ENCODE data around the gene FNDC5. TPM values are rescaled to one million over a fixed set of nuclear protein-coding genes. Genes with fewer than 3 reads are reported as not detected.
A peak's percentile ranks its signal among the peaks of the same experiment; 100 is the strongest.

The FNDC5 gene
- total RNA-seq, 4 donors from 2014 or later, result 5.5 to 17.0 (median 9.8) TPM

GRCh38 chr1:32888677-32889420, 18.1 kb upstream of the FNDC5 start:
- H3K4me3 ChIP-seq, result no peak overlapping the region
- WGBS, result 95% methylated on average over 22 of the region's 24 CpGs
- no peak for DNase-seq (ENCODE audit: extremely low spot score)
- H3K9me3 ChIP-seq, result no peaks in the 10 kb centered on the region
- peaks cover 8 to 96% (median 37%) of the 10 kb centered on the region in 4 donors for H3K27me3 ChIP-seq
- TF ChIP-seq EP300 (IDR thresholded peaks at IDR 0.05) (no peak), POLR2AphosphoS5 (IDR thresholded peaks at IDR 0.05) (no peak), CTCF (IDR thresholded peaks at IDR 0.05) (no peak), POLR2A (IDR thresholded peaks at IDR 0.05; ENCODE audit: low read depth) (no peak)
- no peak overlapping the region for H3K27ac ChIP-seq (replicated peaks in 1 of 4)
- intact Hi-C loops (cut with DNase I), result no loop called here
- peaks cover 16 to 30% (median 25%) of the 10 kb centered on the region in 4 donors for H3K4me1 ChIP-seq
- no peaks in the 10 kb centered on the region for H3K36me3 ChIP-seq

GRCh38 chr1:32888134-32888533, 17.4 kb upstream of the FNDC5 start:
- peaks cover 9 to 23% (median 18%) of the 10 kb centered on the region in 4 donors for H3K4me1 ChIP-seq
- H3K27me3 ChIP-seq, result peaks cover 8 to 93% (median 31%) of the 10 kb centered on the region in 4 donors
- 84% methylated on average over 3 of the region's 3 CpGs for WGBS
- H3K36me3 ChIP-seq, result no peaks in the 10 kb centered on the region
- no peak overlapping the region for H3K4me3 ChIP-seq
- H3K9me3 ChIP-seq, result no peaks in the 10 kb centered on the region
- no peak for DNase-seq (ENCODE audit: extremely low spot score)
- TF ChIP-seq POLR2A (IDR thresholded peaks at IDR 0.05; ENCODE audit: low read depth) (no peak), CTCF (IDR thresholded peaks at IDR 0.05) (no peak), EP300 (IDR thresholded peaks at IDR 0.05) (no peak)
- no peak overlapping the region for H3K27ac ChIP-seq (replicated peaks in 1 of 4)
- intact Hi-C loops (cut with DNase I), result no loop called here

- DNase-seq (ENCODE audit: extremely low spot score), result no peak
- 80% methylated on average over 12 of the region's 12 CpGs for WGBS
- no peak overlapping the region for H3K4me3 ChIP-seq
- TF ChIP-seq POLR2A (IDR thresholded peaks at IDR 0.05; ENCODE audit: low read depth) (no peak), POLR2AphosphoS5 (IDR thresholded peaks at IDR 0.05) (no peak), EP300 (IDR thresholded peaks at IDR 0.05) (no peak), CTCF (IDR thresholded peaks at IDR 0.05) (no peak)
- no peaks in the 10 kb centered on the region for H3K9me3 ChIP-seq
- H3K36me3 ChIP-seq, result no peaks in the 10 kb centered on the region
- H3K27ac ChIP-seq (replicated peaks in 1 of 4), result no peak overlapping the region
- H3K4me1 ChIP-seq, result peaks cover 4 to 18% (median 13%) of the 10 kb centered on the region in 4 donors
- peaks cover 8 to 88% (median 28%) of the 10 kb centered on the region in 4 donors for H3K27me3 ChIP-seq
- intact Hi-C loops (cut with DNase I), result no loop called here
Measured at GRCh38 chr1:32887623-32888022, 16.9 kb upstream of the FNDC5 start.

- no peak for DNase-seq (ENCODE audit: extremely low spot score)
- H3K4me3 ChIP-seq, result peak overlapping the region in 3 of 4 donors; percentile 26 to 42 (median 27)
- no peak for TF ChIP-seq POLR2A (IDR thresholded peaks at IDR 0.05; ENCODE audit: low read depth)
- no peak for TF ChIP-seq POLR2AphosphoS5 (IDR thresholded peaks at IDR 0.05)
- TF ChIP-seq CTCF (IDR thresholded peaks at IDR 0.05), result no peak
- no peak for TF ChIP-seq EP300 (IDR thresholded peaks at IDR 0.05)
- no peak overlapping the region for H3K27ac ChIP-seq (replicated peaks in 1 of 4)
- H3K4me1 ChIP-seq, result peaks cover 8 to 22% (median 17%) of the 10 kb centered on the region in 4 donors
- H3K9me3 ChIP-seq, result no peaks in the 10 kb centered on the region
- no peaks in the 10 kb centered on the region for H3K36me3 ChIP-seq
- 46% methylated on average over 19 of the region's 19 CpGs for WGBS
- intact Hi-C loops (cut with DNase I), result no loop called here
- peaks cover 8 to 81% (median 28%) of the 10 kb centered on the region in 4 donors for H3K27me3 ChIP-seq
Measured at GRCh38 chr1:32886828-32887414, 16.2 kb upstream of the FNDC5 start.

Data from esophagus muscularis mucosa (tissue), 4 donors.